DND-41 (cell line): ENCODE measurements around the gene DDX27.

Experiments used
- ATAC-seq: fragments of 200-7000 bp; cut with Tn5 transposase; 3 replicates; pipeline ENCODE4 v1.9.1; 2021; ENCODE audit warnings: low read depth; ENCODE audit not compliant: insufficient read depth
- DNase-seq: peaks from one replicate; pipeline ENCODE4 v3.0.0-alpha.2; 2020
- H2AFZ ChIP-seq: 2 replicates; pipeline ENCODE4 v1.6.0; 2012; ENCODE audit warnings: low read depth, low read length
- H3K27ac ChIP-seq: 2 replicates; pipeline ENCODE4 v1.5.1; 2012; ENCODE audit warnings: low read length, inconsistent platforms
- H3K27me3 ChIP-seq: fragments of 200-600 bp; sonication (generic); 2 replicates; pipeline ENCODE4 v1.6.0; 2012; ENCODE audit warnings: low read length, mild to moderate bottlenecking, inconsistent platforms; ENCODE audit not compliant: insufficient read depth, poor library complexity
- H3K36me3 ChIP-seq: 2 replicates; pipeline ENCODE4 v1.5.1; 2012; ENCODE audit warnings: low read length, inconsistent platforms; ENCODE audit not compliant: insufficient read depth
- H3K4me1 ChIP-seq: 2 replicates; pipeline ENCODE4 v1.5.1; 2012; ENCODE audit warnings: mild to moderate bottlenecking, low read length; ENCODE audit not compliant: insufficient read depth
- H3K4me2 ChIP-seq: 2 replicates; pipeline ENCODE4 v1.6.0; 2012; ENCODE audit warnings: mild to moderate bottlenecking, moderate library complexity, low read length, inconsistent platforms; ENCODE audit not compliant: insufficient read depth
- H3K4me3 ChIP-seq, 2 experiments: fragments of 200-600 bp in 1 of 2; shearing (Covaris generic) in 1 of 2; 2 replicates each; pipeline ENCODE4 v1.5.1; 2012 to 2016; ENCODE audit warnings: inconsistent platforms in 2 of 2, low read length in 2 of 2, mild to moderate bottlenecking in 2 of 2, low read depth in 1 of 2, moderate library complexity in 1 of 2
- H3K79me2 ChIP-seq: 2 replicates; pipeline ENCODE4 v1.6.0; 2012; ENCODE audit warnings: low read length, inconsistent platforms; ENCODE audit not compliant: insufficient read depth
- H3K9ac ChIP-seq: 2 replicates; pipeline ENCODE4 v1.6.0; 2012; ENCODE audit warnings: low read depth, mild to moderate bottlenecking, inconsistent platforms, low read length, moderate library complexity
- H3K9me3 ChIP-seq: 2 replicates; pipeline ENCODE4 v1.5.1; 2012; ENCODE audit warnings: low read length, moderate library complexity, mild to moderate bottlenecking, inconsistent platforms; ENCODE audit not compliant: insufficient read depth, severe bottlenecking
- H4K20me1 ChIP-seq: 2 replicates; pipeline ENCODE4 v1.6.0; 2012; ENCODE audit warnings: low read length; ENCODE audit not compliant: insufficient read depth
- EZH2 ChIP-seq: IDR thresholded peaks from 3 replicates; pipeline ENCODE4 v1.6.1; 2012; ENCODE audit warnings: borderline replicate concordance, low read depth, mild to moderate bottlenecking, moderate library complexity, low read length, inconsistent platforms; ENCODE audit not compliant: severe bottlenecking
- TF ChIP-seq, protein P1 (sequence below): IDR thresholded peaks from 2 replicates; pipeline ENCODE4 v1.5.1; 2012; ENCODE audit warnings: borderline replicate concordance, low read length, moderate library complexity, mild to moderate bottlenecking; ENCODE audit not compliant: poor library complexity, severe bottlenecking; ENCODE audit errors: extremely low read depth

Gene DDX27

DNA sequence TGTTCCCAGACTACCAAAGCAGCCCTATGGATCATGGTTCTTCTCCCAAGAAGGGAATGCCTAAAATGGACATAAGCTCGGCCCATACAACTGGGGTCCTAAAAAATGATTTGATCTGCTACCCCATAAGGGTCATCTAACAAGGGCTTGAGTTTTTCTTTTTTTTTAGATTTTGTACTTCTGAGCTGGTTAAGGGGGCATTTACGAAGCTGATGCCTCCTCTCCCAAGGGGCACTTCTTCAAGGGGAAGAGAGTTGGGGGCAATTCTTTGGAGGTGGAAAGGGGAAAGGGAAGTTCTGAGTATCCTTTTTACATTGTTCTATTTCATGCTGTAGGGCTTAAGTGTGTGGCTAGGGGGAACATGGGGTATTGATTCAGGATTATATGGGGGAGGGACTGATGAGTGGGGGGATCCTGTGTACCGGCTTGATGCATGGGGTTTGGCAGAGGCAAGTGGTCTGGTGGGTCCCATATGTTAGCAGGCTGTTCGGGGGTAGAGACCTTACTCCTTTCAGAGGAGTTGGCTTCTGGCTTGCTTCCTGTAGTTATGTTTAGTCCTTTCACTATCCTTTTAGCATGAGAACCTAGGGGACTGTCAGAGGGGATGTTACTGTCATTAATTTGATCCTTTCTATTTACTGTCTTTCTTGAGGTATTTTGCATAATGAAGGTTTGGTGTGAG lies 66.7 kb downstream of the DDX27 start:
- peak overlapping the region; percentile 13; the same call in 1 of the 2 replicates for H3K4me2 ChIP-seq
- H3K9ac ChIP-seq, result no peak overlapping the region
- H3K79me2 ChIP-seq, result peaks cover 74% of the 10 kb centered on the region
- ATAC-seq (no peak), DNase-seq (no peak)
- TF ChIP-seq EZH2, result no peak
- TF ChIP-seq, protein P1, sequence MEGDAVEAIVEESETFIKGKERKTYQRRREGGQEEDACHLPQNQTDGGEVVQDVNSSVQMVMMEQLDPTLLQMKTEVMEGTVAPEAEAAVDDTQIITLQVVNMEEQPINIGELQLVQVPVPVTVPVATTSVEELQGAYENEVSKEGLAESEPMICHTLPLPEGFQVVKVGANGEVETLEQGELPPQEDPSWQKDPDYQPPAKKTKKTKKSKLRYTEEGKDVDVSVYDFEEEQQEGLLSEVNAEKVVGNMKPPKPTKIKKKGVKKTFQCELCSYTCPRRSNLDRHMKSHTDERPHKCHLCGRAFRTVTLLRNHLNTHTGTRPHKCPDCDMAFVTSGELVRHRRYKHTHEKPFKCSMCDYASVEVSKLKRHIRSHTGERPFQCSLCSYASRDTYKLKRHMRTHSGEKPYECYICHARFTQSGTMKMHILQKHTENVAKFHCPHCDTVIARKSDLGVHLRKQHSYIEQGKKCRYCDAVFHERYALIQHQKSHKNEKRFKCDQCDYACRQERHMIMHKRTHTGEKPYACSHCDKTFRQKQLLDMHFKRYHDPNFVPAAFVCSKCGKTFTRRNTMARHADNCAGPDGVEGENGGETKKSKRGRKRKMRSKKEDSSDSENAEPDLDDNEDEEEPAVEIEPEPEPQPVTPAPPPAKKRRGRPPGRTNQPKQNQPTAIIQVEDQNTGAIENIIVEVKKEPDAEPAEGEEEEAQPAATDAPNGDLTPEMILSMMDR, result no peak
- no peak overlapping the region for H3K27ac ChIP-seq
- peak overlapping the region in 1 of 2 experiments; percentile 17; a peak in 2 of 4 replicates for H3K4me3 ChIP-seq
- H3K9me3 ChIP-seq, result peaks cover 51% of the 10 kb centered on the region
- peaks cover 54% of the 10 kb centered on the region for H3K4me1 ChIP-seq
- H3K27me3 ChIP-seq, result no peaks in the 10 kb centered on the region
- peaks cover 93% of the 10 kb centered on the region for H4K20me1 ChIP-seq
- no peak overlapping the region for H2AFZ ChIP-seq
- peaks cover 100% of the 10 kb centered on the region for H3K36me3 ChIP-seq

DNA sequence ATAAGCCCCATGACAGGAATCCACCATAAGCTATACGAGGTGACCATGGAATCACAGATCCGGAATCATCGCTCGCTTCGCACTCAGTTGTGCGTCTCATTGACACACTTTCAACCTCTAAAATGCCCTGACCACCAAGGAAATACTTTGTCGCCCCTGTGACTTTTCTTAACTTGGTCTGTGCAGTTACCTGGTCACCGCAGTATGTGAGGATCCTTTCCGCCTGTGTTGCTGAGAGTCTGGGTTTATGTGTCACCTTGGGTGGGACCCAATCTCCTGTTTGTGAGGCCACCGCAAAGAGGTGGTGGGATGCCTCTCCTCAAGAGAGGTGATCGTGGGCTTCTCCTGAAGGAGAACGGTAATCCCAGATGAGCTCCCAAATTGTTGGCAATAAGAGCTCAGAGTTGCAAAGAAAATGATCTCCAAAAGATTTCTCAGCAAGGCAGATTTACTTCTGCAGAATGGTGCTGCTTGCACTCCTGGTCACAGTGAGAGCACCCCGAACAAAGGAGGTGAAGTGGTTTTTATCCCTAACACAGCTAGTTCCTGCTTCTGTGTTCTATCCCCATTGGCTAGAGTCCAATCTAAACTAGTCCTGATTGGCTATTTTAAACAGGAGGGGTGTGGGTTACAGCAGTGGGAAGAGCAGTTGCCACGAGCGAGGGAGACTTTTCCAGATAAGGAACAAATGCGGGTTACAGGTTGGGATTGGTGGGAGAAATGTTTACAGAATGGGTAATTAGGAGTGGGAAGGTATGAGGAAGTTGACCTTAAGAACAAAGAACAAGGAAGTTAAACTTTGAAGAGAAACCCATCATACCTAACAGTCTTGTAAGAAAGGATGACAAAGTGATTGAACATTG lies 67.7 kb downstream of the DDX27 start:
- Histone ChIP-seq H3K36me3 (peaks cover 100% of the 10 kb centered on the region), H3K27me3 (no peaks in the 10 kb centered on the region), H2AFZ (no peak overlapping the region), H3K9me3 (peaks cover 41% of the 10 kb centered on the region), H3K4me3 (peak overlapping the region in 1 of 2 experiments; percentile 17; a peak in 2 of 4 replicates), H3K4me1 (peaks cover 45% of the 10 kb centered on the region), H3K9ac (no peak overlapping the region), H4K20me1 (peaks cover 84% of the 10 kb centered on the region), H3K79me2 (peaks cover 65% of the 10 kb centered on the region), H3K4me2 (peak overlapping the region; percentile 13; the same call in 1 of the 2 replicates), H3K27ac (no peak overlapping the region)
- DNase-seq, result no peak
- ATAC-seq, result no peak
- TF ChIP-seq, protein P1, result no peak
- TF ChIP-seq EZH2, result no peak

DNA sequence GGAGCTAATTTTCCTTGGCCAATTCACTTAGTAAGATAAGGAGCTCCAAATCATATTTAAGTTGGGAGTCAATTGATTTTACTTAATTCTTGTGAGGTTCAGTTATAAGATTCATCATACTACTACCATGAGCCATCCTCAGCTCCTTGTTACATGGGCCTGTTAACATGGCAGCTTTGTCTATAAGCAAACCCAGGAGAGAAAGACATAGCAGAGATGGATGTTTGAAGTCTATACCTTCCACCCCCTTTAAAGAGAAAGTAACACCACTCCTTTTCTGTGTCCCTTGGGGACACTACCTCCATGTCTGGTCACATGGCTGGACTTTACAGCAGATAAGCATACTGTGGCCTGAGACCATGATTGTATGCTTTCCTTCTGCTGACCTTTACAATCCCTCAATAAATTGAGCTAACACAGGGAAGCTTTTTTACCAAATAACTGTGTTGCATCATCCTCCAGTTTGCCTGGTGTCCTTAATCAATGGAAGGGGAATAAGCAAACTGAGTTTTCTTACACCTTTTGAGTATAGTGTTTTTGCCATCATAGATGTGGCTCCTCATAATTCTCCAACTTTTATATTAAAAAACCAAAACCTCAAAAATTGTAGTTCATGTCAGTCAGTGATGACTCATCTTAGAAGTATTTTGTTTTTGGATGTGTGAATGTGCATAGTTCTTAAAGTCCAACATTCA lies 68.5 kb downstream of the DDX27 start:
- H3K4me3 ChIP-seq, result no peak overlapping the region
- H3K9ac ChIP-seq, result no peak overlapping the region
- DNase-seq (no peak), ATAC-seq (no peak)
- H3K79me2 ChIP-seq, result peaks cover 57% of the 10 kb centered on the region
- peaks cover 37% of the 10 kb centered on the region for H3K4me1 ChIP-seq
- H3K36me3 ChIP-seq, result peaks cover 97% of the 10 kb centered on the region
- H4K20me1 ChIP-seq, result peaks cover 76% of the 10 kb centered on the region
- H3K4me2 ChIP-seq, result peak overlapping the region; percentile 18; the same call in 1 of the 2 replicates
- H3K27me3 ChIP-seq, result no peaks in the 10 kb centered on the region
- peaks cover 34% of the 10 kb centered on the region for H3K9me3 ChIP-seq
- TF ChIP-seq, protein P1, result no peak
- TF ChIP-seq EZH2, result no peak
- no peak overlapping the region for H2AFZ ChIP-seq
- no peak overlapping the region for H3K27ac ChIP-seq
